Ovary (tissue), 9 donors: ENCODE measurements around the gene CPZ. TPM values are rescaled to one million over a fixed set of nuclear protein-coding genes. Genes with fewer than 3 reads are reported as not detected.

Source experiments
- DNase-seq, 5 donors: peaks; one replicate each; pipeline ENCODE4 v3.0.0-alpha.2; 2019 to 2020
- H3K27ac ChIP-seq, 2 donors: fragments of 200-600 bp; one replicate each; pipeline versions ENCODE4 v1.5.1 to v1.8.0; 2019 to 2022
- H3K27me3 ChIP-seq: fragments of 200-600 bp; one replicate; pipeline ENCODE4 v1.8.0; 2022
- H3K36me3 ChIP-seq: fragments of 200-600 bp; sonication (generic); one replicate; pipeline ENCODE4 v1.5.1; 2019
- H3K4me1 ChIP-seq: one replicate; pipeline ENCODE4 v1.8.1; 2013; ENCODE audit warnings: mild to moderate bottlenecking, moderate library complexity; ENCODE audit not compliant: insufficient read depth
- H3K4me3 ChIP-seq: fragments of 200-600 bp; sonication (generic); one replicate; pipeline ENCODE4 v1.5.1; 2017
- H3K9me3 ChIP-seq, 2 donors: fragments of 200-600 bp in 1 of 2; sonication (generic) in 1 of 2; one replicate each; pipeline versions ENCODE4 v1.5.1 to v1.8.1; 2013 to 2019; ENCODE audit warnings: mild to moderate bottlenecking in 1 of 2, moderate library complexity in 1 of 2
- CTCF ChIP-seq, 3 donors: fragments of 450-650 bp in 2 of 3; fragments of 200-600 bp in 1 of 3; IDR thresholded peaks; one replicate each; pipeline versions ENCODE4 v1.5.1 to v1.8.0; 2016 to 2022; ENCODE audit warnings: antibody characterized with exemption in 3 of 3, mild to moderate bottlenecking in 1 of 3
- EP300 ChIP-seq: sonication (generic); formaldehyde crosslinking; IDR thresholded peaks from one replicate; pipeline ENCODE4 v1.6.1; 2017; ENCODE audit warnings: antibody characterized with exemption
- POLR2A ChIP-seq: fragments of 450-650 bp; IDR thresholded peaks from one replicate; pipeline ENCODE4 v1.6.1; 2017; ENCODE audit warnings: antibody characterized with exemption, mild to moderate bottlenecking, moderate library complexity
- WGBS, 3 donors: extraction: QIAGEN DNeasy Blood & Tissue Kit in 1 of 3; methylation state at CpG; one replicate each; pipeline versions ENCODE4 v1.1.5 to v1.1.7; 2013 to 2017; 5-methylcytosine and 5-hydroxymethylcytosine counted together
- intact Hi-C, 4 donors: fragments of 100-400 bp; cut with DNase I; formaldehyde crosslinking; loops; one replicate each; pipeline versions ENCODE4 v1.11.0 to v1.15.1; 2022 to 2023
- polyA plus RNA-seq, 2 donors: library from polyadenylated mRNA; stranded (reverse); fragments of 200-250 nt in 1 of 2; fragments of 350-450 nt in 1 of 2; fragmentation: Illumina TruSeq in 1 of 2; extraction: RNeasy Lipid Tissue Mini Kit (QIAGEN cat#74804) in 1 of 2; gene quantifications; one replicate each; pipeline ENCODE4 v1.2.3, GENCODE V29; 2013 to 2014
- total RNA-seq, 7 donors: library from RNA; depleted of rRNA in 2 of 7; stranded (reverse); fragments of >200 nt in 2 of 7; fragmentation: NEBNext Ultra II Directional in 3 of 7; extraction: Animal tissue kit (Norgen Biotek cat#: 25700) in 3 of 7; gene quantifications; one replicate each; pipeline versions ENCODE4 v1.1.0 to v1.2.4, GENCODE V29; 2016 to 2023
- donor health status: DM: no; HTN: no; CAD: no; lungs with moderate emphysema.
- donor health status: DM: no; HTN: no; CAD: no.
- donor health status: Bipolar disorder and iron deficiency.
- donor health status: DM: yes; HTN: yes; CAD: no.
- donor health status: DM: no; HTN: no; CAD: no.
- donor health status: DM: yes; HTN: yes; CAD: no.

The CPZ gene
- total and polyA plus RNA-seq, 9 donors = 51.0 to 212 (median 129) TPM

GRCh38 chr4:8600686-8601085, 8.1 kb downstream of the CPZ start:
- H3K4me1 ChIP-seq = peaks cover 24% of the 10 kb centered on the region
- H3K27me3 ChIP-seq = no peaks in the 10 kb centered on the region
- H3K9me3 ChIP-seq = no peaks in the 10 kb centered on the region
- no peak for DNase-seq
- H3K36me3 ChIP-seq = no peaks in the 10 kb centered on the region
- intact Hi-C loops = loop anchor here in 2 of 4 donors (5.0 to 10.0 kb wide), 2 partner anchors 353 to 356 kb away; no protein-coding TSS in a partner anchor
- H3K27ac ChIP-seq = no peak overlapping the region
- WGBS, 3 donors = 68 to 78% (median 72%) methylated on average over 11 to 12 of the region's 12 CpGs
- no peak for TF ChIP-seq CTCF (IDR thresholded peaks at IDR 0.05)
- TF ChIP-seq EP300 = no peak
- TF ChIP-seq POLR2A = no peak
- no peak overlapping the region for H3K4me3 ChIP-seq

DNA sequence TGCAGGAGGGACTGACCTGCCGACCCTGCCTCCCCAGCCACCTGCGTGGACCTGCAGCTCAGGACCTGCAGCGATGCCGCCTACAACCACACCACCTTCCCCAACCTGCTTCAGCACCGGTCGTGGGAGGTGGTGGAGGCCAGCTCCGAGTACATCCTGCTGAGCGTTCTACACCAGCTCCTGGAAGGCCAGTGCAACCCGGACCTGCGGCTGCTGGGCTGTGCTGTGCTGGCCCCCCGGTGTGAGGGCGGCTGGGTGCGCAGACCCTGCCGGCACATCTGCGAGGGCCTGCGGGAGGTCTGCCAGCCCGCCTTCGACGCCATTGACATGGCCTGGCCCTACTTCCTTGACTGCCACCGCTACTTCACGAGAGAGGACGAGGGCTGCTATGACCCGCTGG, 8.5 kb downstream of the CPZ start:
- no peak overlapping the region for H3K4me3 ChIP-seq
- intact Hi-C loops = loop anchor here in 2 of 4 donors (5.0 to 10.0 kb wide), 2 partner anchors 354 to 356 kb away; no protein-coding TSS in a partner anchor

GRCh38 chr4:8601556-8601955, 9.0 kb downstream of the CPZ start:
- Histone ChIP-seq H3K9me3 (no peaks in the 10 kb centered on the region), H3K4me3 (no peak overlapping the region), H3K27ac (no peak overlapping the region), H3K27me3 (no peaks in the 10 kb centered on the region), H3K4me1 (peaks cover 23% of the 10 kb centered on the region), H3K36me3 (no peaks in the 10 kb centered on the region)
- intact Hi-C loops = loop anchor here in 2 of 4 donors (5.0 to 10.0 kb wide), 2 partner anchors 354 to 357 kb away; no protein-coding TSS in a partner anchor
- WGBS, 3 donors = 74 to 85% (median 77%) methylated on average over 9 to 10 of the region's 10 CpGs
- TF ChIP-seq CTCF (IDR thresholded peaks at IDR 0.05) (no peak), EP300 (no peak), POLR2A (no peak)
- no peak for DNase-seq

More for the DNA sequence above, 8.5 kb downstream of the CPZ start:
- TF ChIP-seq POLR2A = no peak
- TF ChIP-seq CTCF (IDR thresholded peaks at IDR 0.05) = no peak
- TF ChIP-seq EP300 = no peak
- Histone ChIP-seq H3K27me3 (no peaks in the 10 kb centered on the region), H3K9me3 (no peaks in the 10 kb centered on the region), H3K4me1 (peaks cover 24% of the 10 kb centered on the region), H3K27ac (no peak overlapping the region), H3K36me3 (no peaks in the 10 kb centered on the region)
- WGBS, 3 donors = 88 to 90% (median 89%) methylated on average over 23 of the region's 23 CpGs
- DNase-seq = no peak

GRCh38 chr4:8602686-8603430, 10.3 kb downstream of the CPZ start:
- Histone ChIP-seq H3K4me3 (no peak overlapping the region), H3K27me3 (no peaks in the 10 kb centered on the region), H3K9me3 (no peaks in the 10 kb centered on the region), H3K27ac (no peak overlapping the region), H3K4me1 (peaks cover 16% of the 10 kb centered on the region), H3K36me3 (no peaks in the 10 kb centered on the region)
- intact Hi-C loops = loop anchor here in 2 of 4 donors (5.0 to 10.0 kb wide), 2 partner anchors 356 to 358 kb away; no protein-coding TSS in a partner anchor
- TF ChIP-seq CTCF (IDR thresholded peaks at IDR 0.05) = no peak
- no peak for TF ChIP-seq EP300
- no peak for TF ChIP-seq POLR2A
- 51 to 57% (median 57%) methylated on average over 19 of the region's 19 CpGs for WGBS, 3 donors
- DNase-seq = no peak
